GM10266 (cell line): ENCODE results near the gene TRIM45.

Experiments used
- DNase-seq: peaks from one replicate; pipeline ENCODE4 v3.0.0; 2012; ENCODE audit errors: extremely low spot score
- CTCF ChIP-seq: IDR thresholded peaks from 2 replicates; pipeline ENCODE4 v1.5.1; 2012; ENCODE audit warnings: mild to moderate bottlenecking, low read depth; ENCODE audit not compliant: control insufficient read depth, insufficient read depth; ENCODE audit errors: missing control alignments

Gene TRIM45

GRCh38 chr1:117143871-117144270 is 22.3 kb upstream of the TRIM45 start:
- TF ChIP-seq CTCF = no peak
- DNase-seq = no peak

GRCh38 chr1:117143172-117143571 is 21.6 kb upstream of the TRIM45 start:
- no peak for TF ChIP-seq CTCF
- DNase-seq = no peak

GRCh38 chr1:117142200-117142599 is 20.7 kb upstream of the TRIM45 start:
- TF ChIP-seq CTCF = no peak
- DNase-seq = no peak

- TF ChIP-seq CTCF = no peak
- no peak for DNase-seq
Observed at GRCh38 chr1:117138561-117138960, 17.0 kb upstream of the TRIM45 start.

GRCh38 chr1:117138106-117138505 is 16.6 kb upstream of the TRIM45 start:
- DNase-seq = no peak
- TF ChIP-seq CTCF = no peak

- no peak for TF ChIP-seq CTCF
- DNase-seq = no peak
Observed at GRCh38 chr1:117137281-117137855, 15.8 kb upstream of the TRIM45 start.

GRCh38 chr1:117136749-117137148 is 15.2 kb upstream of the TRIM45 start:
- no peak for TF ChIP-seq CTCF
- DNase-seq = no peak
